Liver (tissue), 9 donors: ENCODE measurements around the gene GRK5. TPM values are rescaled to one million over a fixed set of nuclear protein-coding genes. Genes with fewer than 3 reads are reported as not detected.

ENCODE experiments used
- DNase-seq: peaks from one replicate; pipeline ENCODE4 v3.0.0-alpha.2; 2017; ENCODE audit warnings: low spot score
- H3K27ac ChIP-seq, 2 donors: one replicate each; pipeline ENCODE4 v1.7.0; 2013; ENCODE audit warnings: inconsistent platforms in 2 of 2, low read length in 2 of 2, control low read depth in 1 of 2, low read depth in 1 of 2, mild to moderate bottlenecking in 1 of 2
- H3K27me3 ChIP-seq, 4 donors: one replicate each; pipeline versions ENCODE4 v1.6.1 to v1.7.0; 2013; ENCODE audit warnings: low read length in 3 of 4, inconsistent platforms in 1 of 4, mild to moderate bottlenecking in 1 of 4, moderate library complexity in 1 of 4; ENCODE audit not compliant: control insufficient read depth in 4 of 4, insufficient read depth in 4 of 4
- H3K36me3 ChIP-seq, 4 donors: one replicate each; pipeline versions ENCODE4 v1.6.1 to v1.7.0; 2013; ENCODE audit warnings: low read length in 3 of 4, mild to moderate bottlenecking in 3 of 4, low read depth in 1 of 4, moderate library complexity in 1 of 4; ENCODE audit not compliant: control insufficient read depth in 4 of 4, insufficient read depth in 3 of 4
- H3K4me1 ChIP-seq, 4 donors: one replicate each; pipeline versions ENCODE4 v1.6.1 to v1.7.0; 2013; ENCODE audit warnings: low read length in 3 of 4, mild to moderate bottlenecking in 3 of 4, moderate library complexity in 1 of 4; ENCODE audit not compliant: control insufficient read depth in 4 of 4, insufficient read depth in 4 of 4
- H3K4me3 ChIP-seq, 3 donors: one replicate each; pipeline versions ENCODE4 v1.6.1 to v1.7.0; 2013; ENCODE audit warnings: low read length in 3 of 3, control low read depth in 1 of 3, low read depth in 1 of 3, mild to moderate bottlenecking in 1 of 3
- H3K9ac ChIP-seq, 2 donors: one replicate each; pipeline ENCODE4 v1.7.0; 2013; ENCODE audit warnings: low read length in 2 of 2, mild to moderate bottlenecking in 2 of 2, moderate library complexity in 2 of 2, control low read depth in 1 of 2, low read depth in 1 of 2
- H3K9me3 ChIP-seq, 4 donors: one replicate each; pipeline versions ENCODE4 v1.6.1 to v1.7.0; 2013; ENCODE audit warnings: low read length in 3 of 4; ENCODE audit not compliant: control insufficient read depth in 4 of 4
- FOXA2 ChIP-seq: IDR thresholded peaks from 2 replicates; pipeline ENCODE4 v1.6.1; 2016; ENCODE audit warnings: antibody characterized with exemption
- GABPA ChIP-seq, 2 donors: IDR thresholded peaks in 1 of 2; conservative IDR thresholded peaks in 1 of 2; 2 replicates each; pipeline ENCODE4 v1.6.1; 2016; ENCODE audit warnings: antibody characterized with exemption in 2 of 2, mild to moderate bottlenecking in 1 of 2, moderate library complexity in 1 of 2
- HNF4A ChIP-seq, 2 donors: conservative IDR thresholded peaks; 2 replicates each; pipeline ENCODE4 v1.6.1; 2016; ENCODE audit warnings: antibody characterized with exemption in 2 of 2, mild to moderate bottlenecking in 2 of 2
- RXRA ChIP-seq, 2 donors: IDR thresholded peaks; 2 replicates each; pipeline ENCODE4 v1.6.1; 2017 to 2018; ENCODE audit warnings: antibody characterized with exemption in 2 of 2, mild to moderate bottlenecking in 1 of 2
- SP1 ChIP-seq: IDR thresholded peaks from 2 replicates; pipeline ENCODE4 v1.6.1; 2018; ENCODE audit warnings: antibody characterized with exemption, mild to moderate bottlenecking
- TAF1 ChIP-seq: conservative IDR thresholded peaks from 2 replicates; pipeline ENCODE4 v1.6.1; 2016; ENCODE audit warnings: antibody characterized with exemption, mild to moderate bottlenecking
- YY1 ChIP-seq: IDR thresholded peaks from 2 replicates; pipeline ENCODE4 v1.6.1; 2016; ENCODE audit warnings: antibody characterized with exemption, mild to moderate bottlenecking
- whole genome bisulfite sequencing: extraction: QIAGEN DNeasy Blood & Tissue Kit; methylation state at CpG from one replicate; pipeline ENCODE4 v1.1.7; 2013; 5-methylcytosine and 5-hydroxymethylcytosine counted together
- polyA plus RNA-seq, 2 donors: library from polyadenylated mRNA; stranded (reverse) in 1 of 2; unstranded in 1 of 2; fragments of 200-250 nt in 1 of 2; fragments of >200 nt in 1 of 2; fragmentation: Nextera tagmentation in 1 of 2; extraction: Ambion mirVana in 1 of 2; gene quantifications; one replicate each; pipeline versions ENCODE4 v1.2.1 to v1.2.3, GENCODE V29; 2013 to 2015
- total RNA-seq, 2 donors: library from RNA; depleted of rRNA; stranded (reverse); fragments of >200 nt; gene quantifications; one replicate each; pipeline ENCODE4 v1.2.3, GENCODE V29; 2014
- TF ChIP-seq, protein P1 (sequence below): IDR thresholded peaks from 2 replicates; pipeline ENCODE4 v1.6.1; 2016; ENCODE audit warnings: antibody characterized with exemption
- TF ChIP-seq, protein P2 (sequence below): IDR thresholded peaks from 2 replicates; pipeline ENCODE4 v1.6.1; 2016; ENCODE audit warnings: antibody characterized with exemption, mild to moderate bottlenecking
- TF ChIP-seq, protein P3 (sequence below): IDR thresholded peaks from 2 replicates; pipeline ENCODE4 v1.6.1; 2016; ENCODE audit warnings: antibody characterized with exemption
- TF ChIP-seq, protein P4 (sequence below): fragments of 150-350 bp; IDR thresholded peaks from 2 replicates; pipeline ENCODE4 v1.5.1; 2017; ENCODE audit warnings: improper control_type of control experiment, low read depth, low read length; ENCODE audit not compliant: missing input control
- donor health status: healthy.
- donor health status: healthy.
- donor health status: healthy.
- donor health status: healthy.
- donor health status: healthy.

GRK5 gene
- total and polyA plus RNA-seq, 4 donors, result 2.1 to 6.6 (median 5.1) TPM

DNA sequence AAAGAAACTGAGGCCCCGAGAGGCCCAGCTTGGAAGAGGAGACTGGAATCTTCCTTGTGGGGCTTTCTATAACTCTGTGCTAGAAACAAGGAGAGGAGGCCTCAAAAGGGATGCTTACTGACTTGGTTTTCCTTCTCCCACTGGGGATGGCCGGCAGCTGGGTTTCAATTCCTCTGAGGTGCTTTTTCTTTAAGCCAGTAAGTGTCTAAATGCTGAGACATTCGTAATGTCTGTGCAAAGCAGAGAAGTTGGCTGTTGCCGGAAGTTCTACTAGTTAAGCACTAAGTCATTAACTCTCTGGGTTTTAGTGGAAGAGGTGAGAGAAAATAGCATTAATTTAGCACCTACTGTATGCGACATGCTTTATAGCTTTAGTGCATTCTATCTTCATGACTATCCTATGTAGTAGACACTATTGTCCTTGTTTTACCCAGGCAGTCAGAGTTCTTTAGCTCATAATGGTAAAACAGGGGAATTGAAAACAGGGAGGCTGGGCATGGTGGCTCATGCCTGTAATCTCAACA, 199.9 kb downstream of the GRK5 start:
- no peak overlapping the region for H3K4me3 ChIP-seq
- WGBS, result 84% methylated on average over 5 of the region's 5 CpGs
- DNase-seq, result no peak
- H3K27ac ChIP-seq, result peak overlapping the region; percentile 56 to 81
- H3K9me3 ChIP-seq, result no peaks in the 10 kb centered on the region
- H3K27me3 ChIP-seq, result no peaks in the 10 kb centered on the region
- H3K4me1 ChIP-seq, result no peaks in the 10 kb centered on the region
- H3K9ac ChIP-seq, result no peak overlapping the region
- no peaks in the 10 kb centered on the region for H3K36me3 ChIP-seq
- TF ChIP-seq, protein P1, sequence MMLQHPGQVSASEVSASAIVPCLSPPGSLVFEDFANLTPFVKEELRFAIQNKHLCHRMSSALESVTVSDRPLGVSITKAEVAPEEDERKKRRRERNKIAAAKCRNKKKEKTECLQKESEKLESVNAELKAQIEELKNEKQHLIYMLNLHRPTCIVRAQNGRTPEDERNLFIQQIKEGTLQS, result no peak
- TF ChIP-seq, protein P2, sequence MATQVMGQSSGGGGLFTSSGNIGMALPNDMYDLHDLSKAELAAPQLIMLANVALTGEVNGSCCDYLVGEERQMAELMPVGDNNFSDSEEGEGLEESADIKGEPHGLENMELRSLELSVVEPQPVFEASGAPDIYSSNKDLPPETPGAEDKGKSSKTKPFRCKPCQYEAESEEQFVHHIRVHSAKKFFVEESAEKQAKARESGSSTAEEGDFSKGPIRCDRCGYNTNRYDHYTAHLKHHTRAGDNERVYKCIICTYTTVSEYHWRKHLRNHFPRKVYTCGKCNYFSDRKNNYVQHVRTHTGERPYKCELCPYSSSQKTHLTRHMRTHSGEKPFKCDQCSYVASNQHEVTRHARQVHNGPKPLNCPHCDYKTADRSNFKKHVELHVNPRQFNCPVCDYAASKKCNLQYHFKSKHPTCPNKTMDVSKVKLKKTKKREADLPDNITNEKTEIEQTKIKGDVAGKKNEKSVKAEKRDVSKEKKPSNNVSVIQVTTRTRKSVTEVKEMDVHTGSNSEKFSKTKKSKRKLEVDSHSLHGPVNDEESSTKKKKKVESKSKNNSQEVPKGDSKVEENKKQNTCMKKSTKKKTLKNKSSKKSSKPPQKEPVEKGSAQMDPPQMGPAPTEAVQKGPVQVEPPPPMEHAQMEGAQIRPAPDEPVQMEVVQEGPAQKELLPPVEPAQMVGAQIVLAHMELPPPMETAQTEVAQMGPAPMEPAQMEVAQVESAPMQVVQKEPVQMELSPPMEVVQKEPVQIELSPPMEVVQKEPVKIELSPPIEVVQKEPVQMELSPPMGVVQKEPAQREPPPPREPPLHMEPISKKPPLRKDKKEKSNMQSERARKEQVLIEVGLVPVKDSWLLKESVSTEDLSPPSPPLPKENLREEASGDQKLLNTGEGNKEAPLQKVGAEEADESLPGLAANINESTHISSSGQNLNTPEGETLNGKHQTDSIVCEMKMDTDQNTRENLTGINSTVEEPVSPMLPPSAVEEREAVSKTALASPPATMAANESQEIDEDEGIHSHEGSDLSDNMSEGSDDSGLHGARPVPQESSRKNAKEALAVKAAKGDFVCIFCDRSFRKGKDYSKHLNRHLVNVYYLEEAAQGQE, result no peak
- no peak for TF ChIP-seq TAF1
- TF ChIP-seq, protein P3, sequence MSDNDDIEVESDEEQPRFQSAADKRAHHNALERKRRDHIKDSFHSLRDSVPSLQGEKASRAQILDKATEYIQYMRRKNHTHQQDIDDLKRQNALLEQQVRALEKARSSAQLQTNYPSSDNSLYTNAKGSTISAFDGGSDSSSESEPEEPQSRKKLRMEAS, result no peak
- TF ChIP-seq HNF4A (conservative IDR thresholded peaks at IDR 0.05), result no peak
- TF ChIP-seq RXRA (IDR thresholded peaks at IDR 0.05), result no peak
- no peak for TF ChIP-seq SP1
- TF ChIP-seq, protein P4, sequence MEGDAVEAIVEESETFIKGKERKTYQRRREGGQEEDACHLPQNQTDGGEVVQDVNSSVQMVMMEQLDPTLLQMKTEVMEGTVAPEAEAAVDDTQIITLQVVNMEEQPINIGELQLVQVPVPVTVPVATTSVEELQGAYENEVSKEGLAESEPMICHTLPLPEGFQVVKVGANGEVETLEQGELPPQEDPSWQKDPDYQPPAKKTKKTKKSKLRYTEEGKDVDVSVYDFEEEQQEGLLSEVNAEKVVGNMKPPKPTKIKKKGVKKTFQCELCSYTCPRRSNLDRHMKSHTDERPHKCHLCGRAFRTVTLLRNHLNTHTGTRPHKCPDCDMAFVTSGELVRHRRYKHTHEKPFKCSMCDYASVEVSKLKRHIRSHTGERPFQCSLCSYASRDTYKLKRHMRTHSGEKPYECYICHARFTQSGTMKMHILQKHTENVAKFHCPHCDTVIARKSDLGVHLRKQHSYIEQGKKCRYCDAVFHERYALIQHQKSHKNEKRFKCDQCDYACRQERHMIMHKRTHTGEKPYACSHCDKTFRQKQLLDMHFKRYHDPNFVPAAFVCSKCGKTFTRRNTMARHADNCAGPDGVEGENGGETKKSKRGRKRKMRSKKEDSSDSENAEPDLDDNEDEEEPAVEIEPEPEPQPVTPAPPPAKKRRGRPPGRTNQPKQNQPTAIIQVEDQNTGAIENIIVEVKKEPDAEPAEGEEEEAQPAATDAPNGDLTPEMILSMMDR, result no peak
- TF ChIP-seq GABPA (IDR thresholded peaks at IDR 0.05 in 1 of 2, conservative IDR thresholded peaks at IDR 0.05 in 1 of 2), result no peak

DNA sequence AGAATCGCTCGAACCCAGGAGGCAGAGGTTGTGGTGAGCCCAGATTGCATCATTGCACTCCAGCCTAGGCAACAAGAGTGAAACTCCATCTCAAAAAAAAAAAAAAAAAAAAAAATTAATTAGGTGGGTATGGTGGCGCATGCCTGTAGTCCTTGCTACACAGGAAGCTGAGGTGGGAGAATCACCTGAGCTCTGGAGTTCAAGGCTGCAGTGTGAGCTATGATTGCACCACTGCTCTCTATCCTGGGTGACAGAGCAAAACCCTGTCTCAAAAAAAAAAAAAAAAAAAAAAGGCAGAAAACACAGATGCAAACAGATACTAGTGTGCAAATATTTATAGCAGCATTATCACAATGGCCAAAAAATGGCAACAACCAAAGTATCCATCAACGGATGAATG, 200.7 kb downstream of the GRK5 start:
- no peaks in the 10 kb centered on the region for H3K9me3 ChIP-seq
- H3K27ac ChIP-seq, result peak overlapping the region in 1 of 2 donors; percentile 72
- H3K9ac ChIP-seq, result no peak overlapping the region
- no peak overlapping the region for H3K4me3 ChIP-seq
- no peaks in the 10 kb centered on the region for H3K27me3 ChIP-seq
- no peaks in the 10 kb centered on the region for H3K36me3 ChIP-seq
- no peaks in the 10 kb centered on the region for H3K4me1 ChIP-seq
- WGBS, result 90% methylated on average over 4 of the region's 4 CpGs
- no peak for TF ChIP-seq FOXA2
- TF ChIP-seq RXRA (IDR thresholded peaks at IDR 0.05), result no peak
- TF ChIP-seq YY1, result no peak
- DNase-seq, result no peak

DNA sequence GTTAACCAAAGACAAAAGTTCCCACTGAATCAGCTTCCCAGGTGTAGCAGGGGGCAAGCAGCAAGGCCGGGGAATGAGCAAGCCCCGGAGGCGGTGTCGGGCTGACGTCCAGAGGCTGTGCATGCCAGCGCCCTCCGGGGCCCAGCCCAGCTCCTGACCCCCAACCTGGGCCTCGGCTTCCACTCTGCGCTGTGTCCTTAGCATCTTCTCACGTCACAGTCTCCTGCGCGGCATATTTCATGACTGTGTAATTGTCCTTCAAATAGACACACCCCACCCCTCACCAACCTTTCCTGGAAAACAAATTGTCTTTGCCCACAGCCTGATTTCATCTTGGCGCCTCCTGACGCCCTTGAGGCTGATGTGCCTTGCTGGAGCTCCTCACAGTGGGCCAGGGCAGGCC, 201.6 kb downstream of the GRK5 start:
- DNase-seq, result no peak
- WGBS, result 88% methylated on average over 14 of the region's 14 CpGs

More for the DNA sequence above, 201.6 kb downstream of the GRK5 start:
- no peaks in the 10 kb centered on the region for H3K4me1 ChIP-seq
- no peak overlapping the region for H3K9ac ChIP-seq
- no peaks in the 10 kb centered on the region for H3K27me3 ChIP-seq
- H3K27ac ChIP-seq, result peak overlapping the region; percentile 72 to 78
- TF ChIP-seq GABPA (IDR thresholded peaks at IDR 0.05 in 1 of 2, conservative IDR thresholded peaks at IDR 0.05 in 1 of 2), result no peak
- no peak for TF ChIP-seq YY1
- TF ChIP-seq FOXA2, result no peak
- no peak for TF ChIP-seq RXRA (IDR thresholded peaks at IDR 0.05)
- TF ChIP-seq, protein P3, result no peak
- TF ChIP-seq, protein P1, result no peak
- no peaks in the 10 kb centered on the region for H3K9me3 ChIP-seq
- no peaks in the 10 kb centered on the region for H3K36me3 ChIP-seq
- H3K4me3 ChIP-seq, result no peak overlapping the region
